Astrocyte of the hippocampus (primary cell): ENCODE data around the gene ILF2.
"Not testable (repeated sequence)": the region's sequence is repeated elsewhere in the genome, so short reads cannot be mapped to it uniquely, and the experiment has no call there.

Source experiments
- DNase-seq: peaks from one replicate; pipeline ENCODE4 v3.0.0; 2011; ENCODE audit warnings: low read depth, low spot score

ILF2 gene

DNA sequence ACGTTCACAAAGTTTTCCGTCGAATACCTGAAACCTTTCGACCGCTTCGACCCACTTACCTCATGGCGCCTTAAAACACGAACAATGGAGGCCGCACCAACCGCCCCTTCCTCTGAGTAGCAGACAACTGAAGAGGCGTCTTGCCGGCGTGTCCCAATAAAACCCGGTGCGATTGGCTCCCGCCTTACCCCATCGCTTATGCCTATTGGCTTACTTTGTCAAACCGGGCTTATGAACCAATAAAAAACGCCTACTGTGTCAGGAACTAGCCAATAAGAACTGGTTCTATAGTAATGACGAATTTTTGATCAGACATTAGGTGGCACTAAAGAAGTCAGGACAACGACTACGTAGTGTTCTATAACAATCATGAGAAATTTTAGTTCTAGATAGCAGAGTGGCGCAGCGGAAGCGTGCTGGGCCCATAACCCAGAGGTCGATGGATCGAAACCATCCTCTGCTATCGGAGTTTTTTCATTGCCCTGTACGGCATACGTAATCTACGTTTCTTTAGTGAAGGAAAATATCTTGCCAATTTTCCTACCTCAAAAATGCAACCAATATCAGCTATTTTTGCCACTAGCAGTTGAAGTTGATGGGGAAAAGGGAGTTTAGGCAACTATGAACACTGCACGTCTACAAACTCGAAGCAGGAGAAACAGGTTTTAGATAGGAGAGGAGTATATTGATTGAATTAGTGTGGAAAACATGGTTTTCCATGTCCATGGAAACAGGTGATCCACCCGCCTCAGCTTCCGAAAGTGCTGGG, at the start of gene ILF2:
TSS of gene ILF2 (minus strand) at position 135 of the 769 bp plus-strand sequence. CDS start at position 64, 71 bp downstream.
- DNase-seq = peak; percentile 99

DNA sequence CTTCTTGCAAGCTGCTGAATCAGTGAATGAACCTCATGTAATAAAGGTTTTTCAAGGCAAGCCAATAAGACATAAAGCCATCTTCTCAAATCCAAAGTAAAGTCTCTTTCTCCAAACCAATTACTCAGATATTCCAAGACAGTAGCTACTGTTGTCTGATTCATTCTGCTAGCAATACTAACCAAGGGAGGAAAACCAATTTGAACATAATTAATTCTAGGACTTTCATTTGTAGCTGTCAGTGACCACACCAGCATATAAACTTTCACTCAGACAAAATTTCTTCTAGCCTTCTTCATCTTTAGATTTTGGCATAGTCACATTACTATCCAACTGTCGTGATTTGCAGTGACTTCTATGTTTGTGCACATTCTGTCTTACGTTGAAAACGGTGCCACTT, 46.5 kb upstream of the ILF2 start:
- DNase-seq = no peak

DNA sequence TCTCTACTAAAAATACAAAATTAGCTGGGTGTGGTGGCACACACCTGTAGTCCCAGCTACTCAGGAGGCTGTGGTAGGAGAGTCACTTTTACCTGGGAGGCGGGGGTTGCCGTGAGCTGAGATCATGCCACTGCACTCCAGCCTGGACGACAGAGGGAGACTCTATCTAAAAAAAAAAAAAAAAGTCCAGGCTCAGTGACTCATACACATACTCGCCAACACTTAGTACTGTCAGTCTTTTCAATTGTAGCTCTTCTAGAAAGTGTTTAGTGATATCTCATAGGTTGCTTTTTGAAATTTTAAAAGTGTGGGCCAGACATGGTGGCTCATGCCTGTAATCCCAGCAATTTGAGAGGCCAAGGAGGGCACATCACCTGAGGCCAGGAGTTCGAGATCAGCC, 45.4 kb upstream of the ILF2 start:
- DNase-seq = not testable (repeated sequence)

DNA sequence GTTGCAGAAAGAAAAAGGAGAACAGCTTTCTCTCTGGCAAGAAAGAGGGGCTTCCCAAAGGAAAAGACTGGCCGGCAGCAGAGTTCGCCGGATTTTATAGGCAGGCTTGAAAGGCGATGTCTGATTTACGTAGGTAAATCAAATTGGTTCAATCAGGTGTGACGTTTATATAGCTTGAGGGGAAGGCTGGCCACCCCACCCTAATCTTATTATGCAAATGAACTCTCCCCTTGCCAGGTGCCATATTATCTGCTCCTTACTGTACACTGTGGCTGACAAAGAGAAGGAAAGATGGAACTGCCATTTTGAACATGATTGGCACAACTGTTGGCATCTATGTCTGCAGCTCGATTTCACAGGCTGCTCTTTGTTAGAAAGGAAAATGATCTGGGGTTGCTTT, 40.2 kb upstream of the ILF2 start:
- DNase-seq = no peak

DNA sequence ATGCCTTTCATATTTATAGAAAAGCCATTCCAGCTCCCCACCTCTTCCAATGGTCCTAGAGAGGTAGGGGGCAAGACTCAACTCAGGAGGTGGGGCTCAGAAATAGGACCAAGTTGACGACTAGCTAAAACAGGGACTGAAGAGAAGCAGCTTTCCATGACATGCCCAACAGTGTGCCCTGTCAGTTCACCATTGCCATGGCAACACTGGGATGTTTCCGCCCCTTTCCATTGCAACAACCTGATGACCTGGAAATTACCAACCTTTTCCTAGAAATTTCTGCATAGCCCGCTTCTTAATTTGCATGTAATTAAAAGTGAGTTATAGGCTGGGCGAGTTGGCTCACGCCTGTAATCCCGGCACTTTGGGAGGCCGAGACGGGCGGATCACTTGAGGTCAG, 34.7 kb upstream of the ILF2 start:
- DNase-seq = no peak

DNA sequence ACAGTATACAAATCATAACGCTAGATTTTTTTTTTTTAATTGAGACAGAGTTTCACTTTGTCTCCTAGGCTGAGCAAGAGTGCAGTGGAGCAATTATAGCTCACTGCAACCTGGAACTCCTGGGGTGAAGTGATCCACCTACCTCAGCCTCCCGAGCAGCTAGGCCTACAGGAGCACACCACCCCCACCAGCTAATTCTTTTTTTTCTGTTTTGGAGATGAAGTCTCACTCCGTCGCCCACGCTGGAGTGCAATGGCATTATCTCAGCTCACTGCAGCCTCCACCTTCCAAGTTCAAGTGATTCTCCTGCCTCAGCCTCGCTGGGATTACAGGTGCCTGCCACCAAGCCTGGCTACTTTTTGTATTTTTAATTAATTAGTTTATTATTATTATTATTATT, 29.0 kb upstream of the ILF2 start:
- DNase-seq = no peak

DNA sequence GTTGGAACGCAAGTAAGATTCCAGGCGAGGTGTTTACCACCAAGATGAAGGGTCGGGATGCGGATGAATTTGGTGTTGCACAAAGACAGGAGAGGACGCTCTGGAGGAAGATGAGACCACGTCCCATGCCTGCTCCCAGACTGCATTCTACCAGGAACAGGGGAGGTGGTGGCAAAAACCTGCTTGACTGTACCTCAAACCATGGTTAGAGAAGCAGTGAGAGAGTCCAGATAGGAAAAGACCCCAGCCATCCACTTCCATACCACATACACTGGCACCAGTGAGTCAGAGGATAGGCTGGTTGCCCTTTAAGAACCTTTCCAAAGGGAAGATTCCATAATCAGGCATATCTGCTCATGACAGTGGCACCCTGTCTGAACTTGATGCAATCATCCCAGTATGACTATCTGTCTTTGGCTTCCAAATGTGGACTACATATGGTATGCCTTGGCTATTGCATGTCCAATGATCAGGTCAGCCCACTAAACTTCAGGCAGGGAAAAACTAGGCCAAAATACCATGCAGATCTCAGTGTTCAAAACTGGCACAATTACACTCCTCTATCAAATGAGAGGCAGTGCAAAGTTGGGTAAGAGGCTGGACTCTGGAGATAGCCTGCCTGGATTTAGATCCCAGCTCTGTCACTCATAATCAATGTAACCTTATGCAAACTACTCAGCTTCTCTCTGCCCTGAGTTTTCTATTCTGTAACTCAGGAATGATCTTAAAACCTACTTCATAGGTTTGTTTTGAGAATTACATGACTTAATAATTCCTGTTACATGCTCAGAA, 28.3 kb upstream of the ILF2 start:
- no peak for DNase-seq

DNA sequence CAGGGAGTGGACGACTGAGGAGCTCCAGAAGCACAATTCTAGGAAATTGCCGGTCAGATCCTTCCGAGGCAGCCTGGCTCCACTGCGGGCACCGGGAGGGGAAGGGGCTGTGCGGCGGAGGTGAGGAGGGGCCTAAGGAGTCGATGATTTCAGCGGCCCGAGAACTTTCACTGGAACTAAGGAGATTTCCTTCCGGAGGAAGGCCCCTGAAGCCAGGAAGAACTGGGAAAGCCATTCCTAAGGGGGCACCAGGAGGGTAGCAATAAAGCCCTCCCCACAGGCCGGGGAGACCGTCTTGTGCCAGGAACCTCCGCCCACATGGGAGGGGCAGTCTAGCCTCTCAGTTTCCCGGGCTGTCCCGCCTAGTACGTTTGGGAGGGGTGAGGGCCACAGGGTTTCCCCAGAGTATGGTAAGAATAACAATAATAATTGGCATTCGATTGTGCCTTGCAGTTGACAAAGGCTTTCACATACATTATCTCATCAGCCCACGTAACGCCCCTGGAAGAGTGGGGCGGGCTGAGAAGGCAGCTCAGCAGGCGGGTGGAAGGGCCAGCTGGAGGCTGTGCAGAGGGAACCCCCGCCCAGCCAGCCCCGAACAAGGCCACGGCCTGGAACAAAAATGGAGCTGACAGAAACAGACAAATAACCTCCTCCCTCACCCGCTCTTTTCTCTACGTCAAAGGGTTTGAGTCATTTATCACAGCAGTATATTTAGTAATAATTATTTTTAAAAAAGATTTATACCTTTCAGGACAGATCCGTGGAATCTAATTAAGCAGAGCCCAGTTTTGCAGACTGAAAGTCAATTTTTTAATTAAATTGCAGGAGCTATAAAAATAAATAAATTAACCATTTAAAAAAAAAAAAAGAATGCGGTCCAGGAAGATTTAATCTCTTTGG, 27.5 kb upstream of the ILF2 start:
- no peak for DNase-seq

DNA sequence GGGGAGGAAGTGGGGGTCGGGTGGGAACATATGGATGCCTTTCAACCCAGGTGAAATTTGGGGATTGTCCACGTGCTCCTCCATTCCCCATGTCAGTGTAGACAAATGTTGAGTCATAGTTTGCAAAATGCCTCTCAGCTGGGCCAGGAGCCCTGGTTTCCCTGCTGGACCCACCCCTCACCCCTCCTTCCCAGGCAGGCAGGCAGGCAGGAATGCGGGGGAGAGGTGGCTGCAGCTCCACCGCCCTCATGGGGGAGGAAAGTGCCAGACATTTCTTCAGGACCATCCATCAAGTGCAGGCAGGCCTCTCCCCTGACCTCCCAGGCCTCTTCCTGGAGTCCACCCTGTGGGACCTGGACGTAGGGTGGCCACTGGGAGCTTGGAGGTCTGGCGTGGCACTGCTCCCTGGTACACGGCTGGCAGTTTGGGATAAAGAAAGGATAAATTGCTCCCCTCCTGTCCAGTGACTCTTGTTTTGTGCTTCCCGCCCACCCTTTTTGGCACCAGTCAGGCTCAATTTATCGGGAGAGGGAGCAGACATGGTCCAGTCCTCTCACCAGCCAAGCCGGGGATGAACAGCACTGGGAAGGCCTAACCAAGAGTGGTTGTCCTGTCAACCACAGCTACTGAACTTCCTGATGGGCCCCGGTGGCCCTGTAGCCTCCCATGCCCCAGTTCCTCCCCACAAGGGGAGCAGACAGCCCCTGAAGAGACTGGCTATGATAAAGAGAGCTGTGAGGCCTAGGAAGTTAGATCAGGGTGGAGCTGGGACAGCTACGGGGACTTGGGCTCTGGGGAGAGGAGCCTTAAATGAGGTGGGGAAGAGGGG, 26.6 kb upstream of the ILF2 start:
- DNase-seq = peak; percentile 62

DNA sequence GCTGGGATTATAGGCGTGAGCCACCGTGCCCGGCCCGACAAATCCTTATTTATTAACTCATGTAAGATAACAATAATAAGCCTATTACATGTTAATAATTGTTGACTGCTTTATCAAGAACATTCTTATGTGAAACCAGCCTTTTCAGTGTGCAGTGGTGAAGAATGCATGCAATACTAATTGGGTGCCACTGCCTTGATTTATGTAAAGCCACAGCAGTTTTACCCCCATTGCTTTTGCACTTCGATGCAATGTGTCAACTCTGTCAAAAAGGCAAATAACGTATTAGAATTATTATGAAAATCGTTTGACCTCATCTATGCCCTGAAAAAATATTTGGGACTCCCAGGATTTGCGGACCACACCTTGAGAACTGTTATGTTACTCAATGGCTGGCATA, 25.9 kb upstream of the ILF2 start:
- DNase-seq = no peak

DNA sequence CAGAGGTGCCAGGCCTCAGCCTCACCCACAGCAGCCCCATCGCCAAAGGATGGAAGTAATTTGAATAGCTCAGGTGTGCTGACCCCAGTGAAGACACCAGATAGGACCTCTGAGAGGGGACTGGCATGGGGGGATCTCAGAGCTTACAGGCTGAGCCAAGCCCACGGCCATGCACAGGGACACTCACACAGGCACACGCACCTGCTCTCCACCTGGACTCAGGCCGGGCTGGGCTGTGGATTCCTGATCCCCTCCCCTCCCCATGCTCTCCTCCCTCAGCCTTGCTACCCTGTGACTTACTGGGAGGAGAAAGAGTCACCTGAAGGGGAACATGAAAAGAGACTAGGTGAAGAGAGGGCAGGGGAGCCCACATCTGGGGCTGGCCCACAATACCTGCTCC, 22.7 kb upstream of the ILF2 start:
- DNase-seq = no peak

DNA sequence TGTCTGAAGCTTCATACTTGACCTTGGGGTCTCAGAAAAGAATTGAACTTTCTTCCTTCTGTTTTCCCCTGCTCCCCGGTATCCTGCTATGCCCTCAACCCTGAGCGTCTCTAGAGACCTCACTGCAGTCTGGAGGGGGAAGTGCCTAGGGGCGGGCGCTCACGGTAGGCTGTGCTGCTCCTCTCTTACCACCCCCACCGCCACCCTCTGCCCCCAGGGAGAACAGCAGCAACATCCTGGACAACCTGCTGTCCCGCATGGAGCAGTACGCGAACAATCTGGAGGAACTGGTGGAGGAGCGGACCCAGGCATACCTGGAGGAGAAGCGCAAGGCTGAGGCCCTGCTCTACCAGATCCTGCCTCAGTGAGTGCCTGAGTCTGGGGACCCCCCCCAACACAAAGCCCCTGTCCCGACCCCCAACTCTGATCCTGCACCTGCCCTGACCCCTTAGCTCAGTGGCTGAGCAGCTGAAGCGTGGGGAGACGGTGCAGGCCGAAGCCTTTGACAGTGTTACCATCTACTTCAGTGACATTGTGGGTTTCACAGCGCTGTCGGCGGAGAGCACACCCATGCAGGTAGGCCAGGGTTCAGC, 18.0 kb upstream of the ILF2 start:
- DNase-seq = no peak

DNA sequence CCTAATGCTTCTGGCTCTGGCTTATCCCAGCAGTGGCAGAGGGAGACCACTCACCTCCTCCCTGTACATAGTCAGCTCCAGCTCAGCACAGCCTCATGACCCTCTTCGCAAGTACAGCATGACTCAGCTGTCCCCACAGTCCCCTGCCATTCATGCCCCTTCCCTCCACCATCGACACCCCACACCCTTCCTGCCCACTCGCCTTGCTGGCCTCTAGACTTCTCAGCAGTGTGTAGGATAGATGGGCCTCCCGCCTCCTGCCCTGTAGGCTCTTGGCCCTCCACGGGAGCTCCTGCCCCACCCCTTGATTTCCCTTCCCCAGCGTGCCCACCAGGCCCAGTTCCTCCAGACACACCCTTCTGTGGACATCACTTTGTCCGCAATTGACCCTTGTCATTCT, 17.5 kb upstream of the ILF2 start:
- no peak for DNase-seq

DNA sequence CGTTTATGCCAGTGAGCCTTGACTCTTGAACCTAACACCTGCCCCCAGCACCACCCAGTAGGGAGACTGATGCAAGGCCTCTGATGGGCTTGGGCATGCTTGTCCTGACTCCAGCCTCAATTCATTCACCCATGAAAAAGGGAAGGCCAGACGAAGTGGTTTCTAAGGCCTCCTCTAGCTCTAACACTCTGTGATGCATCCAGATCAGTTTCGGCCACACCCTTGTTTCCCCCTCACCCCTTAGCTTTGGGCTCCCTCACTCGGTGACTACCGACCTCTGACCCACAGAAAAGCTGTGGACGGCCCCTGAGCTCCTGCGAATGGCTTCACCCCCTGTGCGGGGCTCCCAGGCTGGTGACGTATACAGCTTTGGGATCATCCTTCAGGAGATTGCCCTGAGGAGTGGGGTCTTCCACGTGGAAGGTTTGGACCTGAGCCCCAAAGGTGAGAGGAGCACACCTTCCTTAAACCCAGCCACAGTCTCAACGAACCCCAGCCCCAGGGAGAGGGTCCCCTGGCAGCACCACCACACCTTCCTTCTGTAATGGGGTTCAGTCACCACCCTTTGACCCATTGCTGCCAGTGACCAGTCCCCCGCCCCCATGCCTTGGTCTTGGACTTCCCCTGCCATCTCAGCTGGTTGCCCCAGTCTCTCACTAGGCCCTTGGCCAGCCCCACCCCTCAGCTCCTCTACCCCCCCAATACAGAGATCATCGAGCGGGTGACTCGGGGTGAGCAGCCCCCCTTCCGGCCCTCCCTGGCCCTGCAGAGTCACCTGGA, 16.7 kb upstream of the ILF2 start:
- no peak for DNase-seq

DNA sequence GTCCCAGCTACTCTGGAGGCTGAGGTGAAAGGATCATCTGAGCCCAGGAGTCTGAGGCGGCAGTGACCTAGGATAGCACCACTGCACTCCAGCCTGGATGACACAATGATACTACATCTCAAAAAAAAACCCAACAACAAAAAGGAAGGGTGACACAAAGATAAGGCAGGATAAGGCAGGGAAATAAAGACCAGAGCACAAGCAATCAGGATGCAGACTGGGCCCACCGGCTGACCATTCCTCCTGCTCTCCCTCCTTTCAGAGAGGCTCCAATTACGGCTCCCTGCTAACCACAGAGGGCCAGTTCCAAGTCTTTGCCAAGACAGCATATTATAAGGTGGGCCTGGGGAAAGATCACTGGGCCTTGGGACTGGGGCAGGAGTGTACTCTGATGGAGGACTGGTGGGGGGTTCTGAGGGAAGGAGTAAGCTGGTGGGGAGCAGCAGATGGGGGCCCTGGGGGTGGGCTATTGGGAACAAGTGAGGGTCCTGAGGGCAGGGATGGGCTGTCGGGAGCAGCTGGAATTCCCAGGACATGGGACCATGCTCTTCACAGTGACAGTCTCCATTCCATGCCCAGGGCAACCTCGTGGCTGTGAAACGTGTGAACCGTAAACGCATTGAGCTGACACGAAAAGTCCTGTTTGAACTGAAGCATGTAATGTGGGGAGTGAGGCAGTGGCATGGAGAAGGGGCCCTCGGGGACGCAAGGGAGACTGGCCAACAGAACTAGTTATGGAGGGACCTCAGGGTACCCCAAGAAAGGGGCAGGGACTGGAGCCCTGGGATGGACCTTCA, 14.9 kb upstream of the ILF2 start:
- DNase-seq = no peak

DNA sequence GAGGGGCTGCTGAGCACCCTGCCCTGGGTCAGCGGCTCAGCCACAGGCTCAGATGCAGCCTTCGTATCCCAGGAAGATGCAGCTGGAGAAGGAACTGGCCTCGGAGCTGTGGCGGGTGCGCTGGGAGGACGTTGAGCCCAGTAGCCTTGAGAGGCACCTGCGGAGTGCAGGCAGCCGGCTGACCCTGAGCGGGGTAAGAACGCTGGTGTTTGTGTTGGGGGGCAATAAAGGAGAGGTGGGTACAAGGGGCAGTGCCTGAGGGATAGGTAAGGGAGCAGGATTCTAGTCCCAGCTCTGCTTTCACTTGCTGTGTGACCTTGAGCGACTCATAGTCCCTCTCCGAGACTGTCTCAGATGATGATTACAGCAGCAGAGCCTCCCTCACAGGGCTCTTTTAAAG, 14.1 kb upstream of the ILF2 start:
- DNase-seq = no peak

DNA sequence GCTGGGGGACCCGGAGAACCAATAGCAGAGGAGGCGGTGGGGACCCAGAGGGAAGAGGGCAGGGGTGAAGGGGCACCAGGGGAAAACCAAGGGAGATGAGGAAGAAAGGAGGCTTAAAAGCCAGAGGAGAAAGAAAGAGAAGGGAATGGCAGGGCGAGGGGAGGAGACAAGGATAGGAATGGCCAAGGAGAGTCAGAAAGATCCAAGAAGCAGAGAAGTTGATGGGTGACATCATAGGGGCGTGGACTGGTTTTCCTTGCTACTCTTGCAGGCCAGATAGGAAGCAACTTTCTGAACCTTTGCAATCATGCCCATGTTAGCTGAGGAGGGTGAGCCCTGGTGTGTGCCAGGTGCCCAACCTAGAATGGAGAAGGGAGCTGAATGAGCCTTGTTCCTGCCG, 13.1 kb upstream of the ILF2 start:
- no peak for DNase-seq

DNA sequence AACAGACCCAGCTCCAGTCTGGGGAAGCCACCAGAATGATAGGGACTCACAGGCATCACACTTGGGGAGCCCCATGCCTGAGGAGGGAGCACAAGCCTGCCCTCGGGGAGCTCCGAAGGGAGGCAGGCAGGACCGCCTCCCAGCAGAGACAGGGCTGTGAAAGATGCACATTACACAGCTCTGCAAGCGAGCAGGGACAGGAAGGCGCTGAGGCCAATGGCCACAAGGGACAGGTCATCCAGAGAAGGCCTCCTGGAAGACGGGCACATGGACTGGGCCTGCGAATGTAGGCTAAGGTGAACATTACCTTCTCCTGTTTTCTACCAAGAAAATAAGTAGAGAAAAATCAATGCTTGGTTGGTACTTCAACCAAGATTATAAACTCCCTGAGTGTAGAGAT, 11.9 kb upstream of the ILF2 start:
- no peak for DNase-seq

DNA sequence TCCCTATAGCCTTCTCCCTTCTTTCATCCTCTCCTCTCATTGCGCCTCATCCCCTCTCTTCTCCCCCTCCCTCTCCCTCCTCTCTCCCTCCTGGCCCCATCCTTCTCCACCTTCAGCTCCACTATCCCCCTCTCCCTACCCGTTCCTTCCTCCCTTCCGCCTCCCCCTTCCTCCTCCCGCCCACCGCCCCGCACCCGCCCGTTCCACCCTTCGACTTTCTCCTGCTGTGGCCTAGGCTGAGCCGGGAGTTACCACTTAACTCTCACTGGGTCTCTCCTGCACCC, 9.3 kb upstream of the ILF2 start:
- no peak for DNase-seq
